ENCODE results near the gene RFX3.

- TF ChIP-seq CTCF (IDR thresholded peaks at IDR 0.05; ENCODE audit: low read length) (no peak), EZH2 (IDR thresholded peaks at IDR 0.05; ENCODE audit: borderline replicate concordance, low read length) (no peak)
Measured at GRCh38 chr9:3458806-3459475, 66.9 kb downstream of the RFX3 start.

Data from OCI-LY1 (cell line).